Posterior vena cava (tissue), 2 donors: ENCODE measurements around the gene CPNE7. TPM values are rescaled to one million over a fixed set of nuclear protein-coding genes. Genes with fewer than 3 reads are reported as not detected.

ENCODE experiments used
- DNase-seq: peaks from one replicate; pipeline ENCODE4 v3.0.0-alpha.2; 2020; ENCODE audit warnings: low spot score
- intact Hi-C, 2 donors: fragments of 100-400 bp; cut with DNase I; formaldehyde crosslinking; loops; one replicate each; pipeline versions ENCODE4 v1.14.1 to v1.14.2; 2022 to 2023
- total RNA-seq, 2 donors: library from RNA; stranded (reverse); fragmentation: NEBNext Ultra II Directional; extraction: Animal tissue kit (Norgen Biotek cat#: 25700); gene quantifications; one replicate each; pipeline ENCODE4 v1.2.1, GENCODE V29; 2021
- donor health status: DM: yes; HTN: yes; CAD: no.
- donor health status: DM: yes; HTN: yes; CAD: no.

Gene CPNE7
- total RNA-seq, 2 donors from 2014 or later: 0.71 TPM; not detected in 1

GRCh38 chr16:89613231-89613953 is 37.8 kb downstream of the CPNE7 start, which contains the start of gene DPEP1:
DPEP1 (plus strand) TSS chr16:89613642; CDS start chr16:89630411, 16,769 bp downstream.
- no peak for DNase-seq
- intact Hi-C loops: no loop called here

DNA sequence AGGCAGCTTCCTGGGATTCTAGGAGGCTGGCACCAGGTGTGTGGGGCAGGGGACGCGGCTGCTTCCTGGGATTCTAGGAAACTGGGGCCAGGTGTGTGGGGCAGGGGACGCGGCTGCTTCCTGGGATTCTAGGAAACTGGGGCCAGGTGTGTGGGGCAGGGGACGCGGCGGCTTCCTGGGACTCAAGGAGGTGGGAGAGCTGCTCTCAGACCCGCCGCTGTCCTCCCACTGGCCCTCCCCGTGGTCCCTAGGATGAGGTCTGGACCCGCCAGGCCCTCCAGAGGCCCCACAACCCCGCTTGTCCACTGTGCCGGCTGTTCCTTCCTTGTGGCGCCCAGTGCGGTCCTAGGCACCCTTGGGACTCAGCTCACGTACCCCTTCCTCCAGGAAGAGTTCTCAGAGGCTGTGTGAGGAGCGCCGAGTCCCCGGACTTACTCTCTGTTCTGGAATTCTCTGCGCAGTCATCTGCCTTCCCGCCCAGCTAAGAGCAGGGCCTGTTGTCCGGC is 38.4 kb downstream of the CPNE7 start:
- no peak for DNase-seq
- intact Hi-C loops: no loop called here

DNA sequence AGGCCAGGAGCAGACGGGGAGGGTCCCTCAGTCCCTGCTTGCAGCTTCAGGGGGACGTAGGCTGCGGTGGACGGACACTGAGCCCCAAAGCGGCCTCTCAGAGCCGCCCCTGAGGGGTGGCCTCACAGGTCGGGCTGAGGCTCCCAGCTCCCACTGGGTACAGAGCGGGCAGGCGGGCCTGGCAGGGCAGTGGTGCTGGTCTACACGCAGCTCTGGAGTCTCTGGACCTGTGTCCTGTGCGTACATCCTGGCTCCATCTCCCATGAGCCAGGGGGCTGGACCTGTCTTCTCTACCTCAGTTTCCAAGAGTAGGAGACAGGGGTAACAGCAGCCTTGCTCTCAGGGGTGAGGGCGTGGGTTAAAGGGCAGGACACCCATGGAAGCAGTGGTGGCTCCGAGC is 39.6 kb downstream of the CPNE7 start:
- DNase-seq: no peak
- intact Hi-C loops: no loop called here

DNA sequence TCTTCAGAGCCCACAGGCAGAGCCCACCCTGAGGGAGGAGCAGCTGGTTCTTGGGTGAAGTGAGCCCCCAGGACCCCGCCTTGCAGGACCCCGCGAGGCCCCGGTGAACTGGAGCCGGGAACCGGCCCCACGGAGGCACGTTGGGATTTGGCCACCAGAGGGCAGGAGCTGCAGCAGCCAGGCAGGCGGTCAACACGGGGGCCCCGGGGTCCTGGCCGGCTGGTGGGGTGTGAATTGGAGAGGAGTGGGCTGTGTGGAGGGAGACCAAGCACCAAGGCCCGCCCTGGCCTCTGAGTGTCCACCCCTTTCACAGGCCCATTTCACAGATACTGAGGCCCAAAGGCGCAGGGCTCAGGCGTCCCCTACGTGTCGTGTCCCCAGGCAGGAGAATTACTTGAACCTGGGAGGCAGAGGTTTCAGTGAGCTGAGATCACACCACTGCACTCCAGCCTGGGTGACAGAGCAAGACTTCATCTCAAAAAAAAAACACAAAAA is 40.1 kb downstream of the CPNE7 start:
- no peak for DNase-seq
- intact Hi-C loops: no loop called here

- DNase-seq: no peak
- intact Hi-C loops: no loop called here
Observed at GRCh38 chr16:89616623-89617022, 41.1 kb downstream of the CPNE7 start.

- no peak for DNase-seq
- intact Hi-C loops: no loop called here
Observed at GRCh38 chr16:89617036-89617435, 41.5 kb downstream of the CPNE7 start.

DNA sequence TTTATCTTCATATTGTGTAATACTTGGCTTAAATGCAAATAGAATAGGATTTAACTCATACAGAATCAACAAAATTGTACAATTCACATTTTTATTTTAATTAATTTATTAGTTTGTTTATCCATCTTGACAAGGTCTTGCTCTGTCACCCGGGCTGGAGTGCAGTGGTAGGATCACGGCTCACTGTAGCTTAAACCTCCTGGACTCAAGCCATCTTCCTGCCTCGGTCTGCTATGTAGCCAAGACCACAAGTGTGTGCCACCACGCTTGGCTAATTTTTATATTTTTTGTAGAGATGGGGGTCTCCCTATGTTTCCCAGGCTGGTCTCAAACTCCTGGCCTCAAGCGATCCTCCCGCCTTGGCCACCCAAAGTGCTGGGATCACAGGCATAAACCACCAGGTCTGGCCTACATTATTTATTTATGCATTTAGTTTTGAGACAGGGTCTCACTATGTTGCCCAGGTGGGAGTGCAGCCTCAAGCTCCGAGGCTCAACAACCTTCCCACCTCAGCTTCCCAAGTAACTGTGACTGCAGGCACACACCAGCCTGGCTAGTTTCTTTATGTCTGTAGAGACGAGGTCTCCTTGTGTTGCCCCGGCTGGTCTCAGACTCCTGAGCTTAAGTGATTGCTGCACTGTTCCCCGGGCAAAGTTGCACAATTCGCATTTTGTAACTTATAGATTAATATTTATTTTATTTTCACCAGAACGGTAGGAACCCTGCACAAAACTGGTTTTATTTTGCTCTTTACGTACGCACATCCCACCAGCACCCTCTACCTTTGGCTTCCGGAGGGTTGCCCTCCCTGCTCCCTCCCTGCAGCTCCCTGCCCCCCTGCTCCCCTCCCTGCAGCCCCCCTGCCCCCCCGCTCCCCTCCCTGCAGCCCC is 42.8 kb downstream of the CPNE7 start:
- DNase-seq: no peak

DNA sequence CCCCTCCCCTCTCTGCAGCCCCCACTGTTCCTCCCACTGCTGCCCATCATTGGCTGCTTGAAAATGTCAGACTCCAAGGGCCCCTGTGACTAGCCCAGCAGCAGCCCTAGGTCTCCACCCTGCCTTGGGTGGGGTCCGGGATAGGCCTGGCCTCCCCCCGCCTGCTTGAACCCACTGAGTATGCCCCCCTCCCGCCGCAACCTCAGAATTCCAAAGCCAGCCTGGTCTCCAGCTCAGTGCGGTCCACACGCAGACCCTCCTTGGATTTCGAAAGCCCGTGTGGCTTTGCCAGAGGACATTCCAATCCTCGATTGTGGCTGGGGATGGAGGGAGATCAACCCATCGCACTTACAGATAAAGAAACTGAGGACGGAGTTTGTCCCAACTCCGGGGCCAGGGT is 44.3 kb downstream of the CPNE7 start:
- intact Hi-C loops: no loop called here
- no peak for DNase-seq

More for the DNA sequence above, 42.8 kb downstream of the CPNE7 start:
- intact Hi-C loops: no loop called here

DNA sequence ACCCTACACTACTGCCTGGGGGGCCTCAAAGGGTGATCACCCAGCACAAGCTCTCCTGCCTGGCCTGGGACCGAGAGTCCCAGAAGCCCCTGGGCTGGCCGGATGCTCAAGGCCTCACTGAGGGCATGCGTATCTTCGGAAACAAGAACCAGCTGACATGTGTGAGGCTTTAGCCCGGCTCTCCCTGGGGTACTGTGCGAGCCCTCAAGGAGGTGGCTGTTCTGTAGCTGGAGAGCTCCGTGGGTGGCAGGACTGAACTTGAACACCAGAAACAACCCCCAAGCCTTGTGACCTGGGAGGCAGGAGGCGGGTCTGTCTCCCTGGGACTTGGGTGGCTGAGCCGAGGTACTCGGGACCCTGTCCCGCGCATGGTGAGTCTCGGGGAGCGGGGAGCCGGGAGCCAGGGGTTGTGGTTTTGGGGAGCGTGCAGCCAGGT is 44.9 kb downstream of the CPNE7 start:
- intact Hi-C loops: no loop called here

GRCh38 chr16:89621136-89621697 is 45.7 kb downstream of the CPNE7 start:
- DNase-seq: no peak
- intact Hi-C loops: no loop called here

More for the DNA sequence above, 44.9 kb downstream of the CPNE7 start:
- no peak for DNase-seq

DNA sequence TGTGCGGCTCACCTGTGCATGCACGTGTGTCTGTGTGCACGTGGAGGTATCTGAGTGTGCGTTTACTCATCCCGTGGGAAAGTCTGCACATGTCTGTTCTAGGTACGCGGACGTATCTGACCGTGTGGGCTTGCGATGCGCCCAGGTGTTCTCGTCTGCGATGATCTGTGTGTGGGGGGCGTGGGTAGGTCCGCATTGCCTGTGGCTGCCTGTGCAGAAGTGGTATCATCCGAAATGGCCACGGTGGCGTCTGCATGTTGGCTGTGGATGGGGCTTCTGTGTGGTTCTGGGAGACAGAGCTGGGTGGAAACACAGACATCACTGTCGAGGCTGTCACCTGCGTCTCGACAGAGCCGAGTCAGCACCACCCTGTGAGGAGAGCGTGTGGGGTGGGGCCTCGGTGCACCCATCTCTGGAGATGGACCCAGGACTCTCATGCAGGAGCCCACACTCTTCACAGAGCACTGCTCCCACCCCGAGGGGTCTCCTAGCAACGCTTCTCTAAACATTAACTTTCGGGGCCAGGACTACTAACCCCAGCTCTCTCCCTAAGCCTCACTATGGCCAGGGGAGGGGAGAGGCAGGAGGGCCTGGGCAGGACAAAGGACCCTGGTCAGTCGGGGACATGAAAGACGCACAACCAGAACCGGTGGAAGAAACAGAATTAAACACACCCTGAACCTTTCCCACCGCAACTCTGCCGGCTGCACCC is 46.3 kb downstream of the CPNE7 start:
- no peak for DNase-seq
- intact Hi-C loops: no loop called here

- DNase-seq: no peak
- intact Hi-C loops: no loop called here
Observed at GRCh38 chr16:89623511-89624261, 48.1 kb downstream of the CPNE7 start.

DNA sequence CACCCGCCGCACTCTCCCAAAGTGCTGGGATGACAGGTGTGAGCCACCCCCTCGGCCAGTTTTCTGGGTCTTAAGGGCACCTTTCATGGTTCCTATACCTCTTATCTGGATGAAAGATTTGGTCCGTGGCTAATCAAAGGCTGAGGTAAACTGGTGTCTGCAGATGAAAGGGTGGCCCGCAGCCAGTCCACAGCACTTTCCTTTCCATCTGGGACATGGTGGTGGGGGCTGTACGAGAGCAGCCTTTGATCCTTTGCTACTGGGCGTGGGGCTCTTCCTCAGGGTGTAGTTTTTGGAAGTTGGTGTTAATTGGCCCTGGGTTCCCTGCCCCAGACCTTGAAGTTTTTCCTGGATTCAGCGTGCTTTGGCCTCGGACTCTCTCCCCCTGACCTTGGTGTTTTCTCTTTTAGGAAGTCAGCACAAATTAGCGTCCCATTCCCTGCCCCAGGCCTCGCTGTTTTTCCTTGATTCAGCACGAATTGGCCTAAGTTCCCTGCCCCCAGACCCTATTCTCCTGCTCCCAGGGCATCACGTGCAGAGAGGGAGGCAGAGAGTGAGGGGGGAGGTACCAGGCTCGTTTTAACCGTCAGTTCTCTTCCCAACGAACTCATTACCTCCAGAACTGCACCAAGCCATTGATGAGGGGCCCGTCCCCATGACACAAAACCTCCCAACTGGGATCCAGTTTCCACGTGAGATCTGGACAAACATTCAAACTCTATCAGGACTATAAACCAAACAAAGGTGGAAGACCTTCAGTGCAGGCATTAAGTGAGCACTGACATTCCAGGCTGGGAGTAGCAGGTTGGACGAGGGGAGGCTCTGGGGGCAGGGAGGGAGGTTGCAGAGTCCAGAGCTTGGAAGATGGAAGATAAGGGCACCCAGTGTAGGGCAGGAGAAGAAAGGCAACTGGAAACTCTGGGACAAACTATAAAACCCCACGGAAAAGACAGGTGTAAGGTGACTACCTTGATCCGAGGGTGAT is 49.5 kb downstream of the CPNE7 start:
- intact Hi-C loops: no loop called here
- DNase-seq: no peak

DNA sequence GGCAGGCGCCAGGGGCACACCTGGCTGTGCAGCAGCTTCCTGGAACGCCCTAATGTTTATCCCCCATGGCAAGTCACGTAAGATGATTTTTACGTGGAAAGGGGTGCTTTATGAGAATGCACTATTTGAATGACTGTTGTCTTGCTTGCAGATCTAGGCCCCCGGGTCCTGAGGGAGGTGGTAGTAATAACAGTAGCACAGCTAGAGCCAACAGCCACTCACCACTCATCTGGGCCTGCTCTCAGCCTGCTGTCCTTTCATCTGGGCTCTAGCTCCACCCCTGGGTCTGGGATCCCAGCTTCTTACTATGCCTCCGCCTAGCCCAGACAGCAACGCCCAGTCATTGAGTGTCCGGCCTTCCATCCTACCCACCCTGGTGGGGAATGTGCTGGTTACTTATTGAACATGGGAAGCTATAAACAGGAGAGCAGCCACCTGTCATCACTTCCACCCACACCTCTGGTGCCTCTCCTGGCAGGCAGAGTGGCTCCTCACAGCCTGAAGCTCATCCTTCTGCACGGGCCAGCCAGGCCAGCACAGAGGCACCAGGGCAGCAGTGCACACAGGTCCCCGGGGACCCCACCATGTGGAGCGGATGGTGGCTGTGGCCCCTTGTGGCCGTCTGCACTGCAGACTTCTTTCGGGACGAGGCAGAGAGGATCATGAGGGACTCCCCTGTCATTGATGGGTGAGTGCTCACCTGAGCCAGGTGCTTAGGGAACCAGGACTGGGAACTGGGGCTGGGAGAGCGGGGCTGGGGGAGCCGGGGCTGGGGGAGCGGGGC is 54.5 kb downstream of the CPNE7 start:
- intact Hi-C loops: no loop called here
- no peak for DNase-seq

DNA sequence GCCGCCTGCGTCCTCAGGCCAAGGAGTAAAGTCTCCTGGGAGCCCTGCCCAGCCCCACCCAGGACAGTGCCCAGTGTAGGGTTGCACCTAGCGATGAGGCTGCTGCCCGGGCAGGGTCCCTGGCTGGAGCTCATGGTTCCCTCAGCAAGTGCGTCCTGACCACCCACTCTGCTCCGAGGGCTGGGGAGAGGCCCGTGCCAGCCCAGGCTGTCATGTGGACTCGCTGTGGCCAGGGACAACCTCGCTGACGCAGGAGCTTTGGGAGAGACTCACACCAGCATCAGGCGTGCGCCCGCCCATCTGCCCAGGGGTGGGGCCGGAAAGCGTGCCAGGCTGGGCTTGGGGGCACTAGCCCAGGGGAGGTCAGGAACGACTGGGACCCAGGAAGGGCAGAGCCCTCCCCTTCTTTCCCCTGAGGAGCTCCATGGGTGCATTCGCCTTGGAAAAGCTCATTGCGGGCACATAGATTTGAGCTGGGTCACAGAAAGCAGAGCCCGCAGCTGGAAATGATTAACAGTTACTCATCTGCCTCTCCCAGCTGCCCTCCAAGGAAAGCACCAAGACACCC is 57.6 kb downstream of the CPNE7 start:
- no peak for DNase-seq
- intact Hi-C loops: no loop called here
